HG03064 (cell line): Measurements from ENCODE around the gene PAGE3.

Experiments used
- ATAC-seq: cut with Tn5 transposase; IDR thresholded peaks from one replicate; pipeline ENCODE4 v1.9.1; 2021; ENCODE audit warnings: low read depth; ENCODE audit not compliant: unreplicated experiment

Gene PAGE3

DNA sequence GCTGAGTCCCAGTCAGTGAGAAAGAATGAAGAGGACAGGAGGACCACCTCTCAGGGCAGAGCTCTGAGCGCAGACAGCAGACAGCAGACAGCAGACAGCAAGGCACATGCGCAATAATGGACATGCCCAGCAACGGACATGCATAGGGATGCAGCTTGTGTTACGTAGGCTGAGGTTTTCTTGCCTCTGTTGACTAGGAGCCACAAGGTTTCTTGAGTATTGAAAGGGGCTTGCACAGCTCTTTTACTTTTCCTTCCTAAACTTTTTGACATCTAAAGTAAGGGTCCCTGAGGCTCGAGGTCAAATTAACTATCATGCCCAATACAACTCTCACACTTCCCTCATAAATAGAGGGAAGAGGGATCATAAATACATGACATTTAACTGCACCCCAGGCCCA is at the start of gene PAGE3:
TSS of gene PAGE3 (minus strand) at position 101 of the 400 bp plus-strand sequence. CDS start 1,013 bp downstream, outside the sequence.
- no peak for ATAC-seq

DNA sequence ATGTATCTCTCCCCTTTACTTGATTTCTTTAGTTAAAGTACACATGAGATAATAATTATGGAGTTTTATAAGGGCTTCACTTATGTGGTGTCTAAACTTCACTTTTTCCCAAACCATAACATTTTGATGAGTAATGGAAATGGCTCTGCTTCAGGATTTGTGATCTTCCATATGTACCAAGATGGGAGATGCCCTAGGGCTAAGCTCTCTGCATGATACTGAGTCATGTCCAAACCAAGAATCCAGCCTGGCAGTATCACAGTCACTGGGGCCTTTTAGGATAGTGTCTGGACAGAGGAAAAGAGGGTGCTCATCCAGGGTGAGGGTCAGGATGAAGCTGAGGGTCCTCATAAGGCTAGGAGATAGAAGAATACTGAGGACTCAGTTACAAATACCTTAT is 47.9 kb upstream of the PAGE3 start:
- ATAC-seq = no peak

DNA sequence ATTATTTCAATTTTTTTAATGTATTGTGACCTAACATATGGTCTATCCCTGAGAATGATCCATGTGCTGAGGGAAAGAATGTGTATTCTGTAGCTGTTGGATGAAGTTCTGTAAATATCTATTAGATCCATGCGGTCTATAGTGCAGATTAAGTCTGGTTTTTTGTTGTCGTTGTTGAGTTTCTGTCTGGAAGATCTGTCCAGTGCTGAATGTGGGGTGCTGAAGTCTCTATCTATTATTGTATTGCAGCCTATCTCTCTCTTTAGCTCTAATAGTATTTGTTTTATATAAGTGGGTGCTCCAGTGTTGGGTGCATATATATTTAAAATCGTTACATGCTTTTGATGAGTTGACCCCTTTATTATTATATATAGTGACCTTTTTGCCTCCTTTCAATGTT is 26.2 kb upstream of the PAGE3 start:
- no peak for ATAC-seq

DNA sequence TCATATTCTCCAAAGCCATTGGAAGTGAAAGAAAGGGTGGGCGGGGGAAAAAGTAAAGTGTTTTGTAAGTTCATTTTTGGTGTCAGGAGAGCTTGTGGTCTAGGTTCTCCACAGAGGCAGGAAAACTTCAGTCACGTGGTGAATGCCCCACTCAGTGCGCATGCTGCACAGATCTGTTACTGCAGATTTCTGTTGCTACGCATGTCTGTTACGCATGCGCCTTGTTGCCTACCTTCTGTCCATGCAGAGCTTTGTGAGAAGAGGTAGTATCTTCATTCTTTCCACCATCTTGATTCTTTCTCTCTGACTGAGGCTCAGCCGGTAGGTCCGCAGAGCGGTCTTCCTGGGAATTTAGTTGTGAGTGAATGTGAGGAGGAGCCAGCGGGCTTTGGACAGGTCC is 15.1 kb upstream of the PAGE3 start:
- ATAC-seq = no peak

- ATAC-seq = no peak
Observed at GRCh38 chrX:55260806-55261205, 3.9 kb downstream of the PAGE3 start.

- ATAC-seq = no peak
Observed at GRCh38 chrX:55253528-55253927, 11.2 kb downstream of the PAGE3 start.

- no peak for ATAC-seq
Observed at GRCh38 chrX:55240788-55241340, 23.9 kb downstream of the PAGE3 start.

DNA sequence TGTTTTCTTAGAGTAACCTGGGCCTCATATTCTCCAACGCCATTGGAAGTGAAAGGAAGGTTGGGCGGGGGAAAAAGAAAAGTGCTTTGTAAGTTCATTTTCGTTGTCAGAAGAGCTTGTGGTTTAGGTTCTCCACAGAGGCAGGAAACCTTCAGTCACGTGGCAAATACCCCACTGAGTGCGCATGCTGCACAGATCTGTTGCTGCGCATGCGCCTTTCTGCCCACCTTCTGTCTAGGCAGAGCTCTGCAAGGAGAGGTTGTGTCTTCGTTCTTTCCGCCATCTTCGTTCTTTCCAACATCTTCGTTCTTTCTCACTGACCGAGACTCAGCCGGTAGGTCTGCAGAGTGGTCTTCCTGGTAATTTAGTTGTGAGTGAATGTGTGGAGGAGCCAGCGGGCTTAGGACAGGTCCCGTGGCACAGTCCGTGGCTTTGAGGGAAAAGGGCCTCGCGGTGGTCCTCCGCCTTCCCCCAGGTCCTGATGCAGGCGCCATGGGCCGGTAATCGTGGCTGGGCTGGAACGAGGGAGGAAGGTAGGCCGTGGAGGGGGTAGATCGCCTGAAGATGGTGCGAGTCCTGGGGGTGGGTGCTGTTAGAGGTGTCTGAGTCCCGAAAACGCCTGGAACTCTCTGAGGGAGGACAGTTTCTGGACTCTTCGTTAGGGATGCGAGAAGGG is 44.5 kb downstream of the PAGE3 start, which contains the start of gene PAGE5:
TSS of gene PAGE5 (plus strand) at position 228 of the 676 bp plus-strand sequence. CDS start 1,037 bp downstream, outside the sequence.
- no peak for ATAC-seq

GRCh38 chrX:55213381-55213780 is 51.3 kb downstream of the PAGE3 start:
- ATAC-seq = no peak

DNA sequence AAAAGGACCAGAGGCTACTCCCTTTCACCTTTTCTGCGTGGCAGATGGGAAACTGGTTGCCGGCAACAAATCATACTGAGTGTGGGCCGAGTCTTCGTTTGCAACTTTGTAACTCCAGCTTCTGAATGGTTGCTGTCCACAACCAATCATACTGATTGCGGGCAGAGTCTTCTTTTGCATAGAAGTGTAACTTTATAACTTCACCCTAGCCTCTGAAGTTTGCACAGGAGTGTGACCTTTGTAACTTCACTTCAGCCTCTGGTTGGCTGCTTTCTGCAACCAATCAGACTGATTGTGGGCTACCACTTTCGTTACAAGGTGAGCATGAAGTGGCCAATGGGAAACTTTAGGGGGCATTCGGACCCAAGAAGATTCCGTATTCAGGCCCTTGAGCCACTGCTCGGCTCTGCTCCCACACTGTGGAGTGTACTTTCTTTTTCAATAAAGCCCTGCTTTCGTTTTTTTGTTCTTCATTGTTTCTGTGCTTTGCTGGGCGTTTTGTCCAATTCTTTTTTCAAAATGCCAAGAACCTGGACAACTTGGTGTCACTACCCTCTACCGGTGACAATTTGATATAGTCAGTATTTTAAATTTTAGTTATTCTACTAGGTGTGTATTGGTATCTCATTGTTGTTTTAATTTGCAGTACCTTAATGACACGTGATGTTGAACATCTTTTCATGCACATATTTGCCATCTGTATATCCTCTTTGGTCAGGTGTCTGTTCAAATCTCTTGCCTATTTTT is 53.6 kb downstream of the PAGE3 start:
- ATAC-seq = no peak
